COR-L47 (cell line): Measurements from ENCODE around the gene TMEM167B.

ENCODE experiments used
- DNase-seq: peaks from one replicate; lab custom pipeline; 2025; lab: John Stamatoyannopoulos, UW

TMEM167B gene

DNA sequence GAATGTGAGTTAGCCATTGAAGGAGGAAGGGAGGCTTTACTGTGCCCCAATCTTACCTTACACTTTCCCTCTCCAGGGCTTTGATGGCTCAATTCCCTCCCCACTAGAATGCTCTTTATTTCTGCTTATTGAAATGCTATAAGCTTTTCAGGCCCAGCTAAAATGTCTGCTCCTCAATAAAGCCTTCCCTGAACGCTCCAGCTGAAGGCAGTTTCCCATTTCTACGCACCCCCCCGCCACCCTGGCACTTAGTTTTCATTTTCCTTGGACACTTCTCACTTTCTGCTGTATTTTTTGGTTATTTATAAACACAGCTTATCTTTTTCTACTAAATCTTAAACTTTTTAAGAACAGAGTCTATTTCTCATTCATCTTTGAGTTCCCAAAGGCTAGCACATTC lies 7.1 kb upstream of the TMEM167B start:
- no peak for DNase-seq

DNA sequence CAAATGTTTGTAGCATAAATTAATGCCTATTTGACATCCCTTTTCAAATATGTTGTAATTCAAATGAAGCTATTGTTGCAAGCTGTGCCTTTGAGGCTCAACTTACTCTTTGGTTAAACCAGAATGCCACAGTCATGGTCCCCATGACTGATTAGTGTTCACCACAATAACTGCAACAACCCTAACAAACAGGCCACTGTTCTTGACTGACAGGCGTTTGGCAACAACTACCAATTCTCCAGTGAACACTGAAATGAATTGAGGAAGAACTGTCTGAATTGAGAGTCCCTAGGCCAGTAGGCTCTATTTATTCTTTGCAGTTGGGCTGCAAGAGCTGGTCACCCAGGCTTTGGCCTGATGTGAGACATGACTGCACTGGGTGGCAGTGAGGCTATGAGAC lies 6.6 kb upstream of the TMEM167B start:
- no peak for DNase-seq

DNA sequence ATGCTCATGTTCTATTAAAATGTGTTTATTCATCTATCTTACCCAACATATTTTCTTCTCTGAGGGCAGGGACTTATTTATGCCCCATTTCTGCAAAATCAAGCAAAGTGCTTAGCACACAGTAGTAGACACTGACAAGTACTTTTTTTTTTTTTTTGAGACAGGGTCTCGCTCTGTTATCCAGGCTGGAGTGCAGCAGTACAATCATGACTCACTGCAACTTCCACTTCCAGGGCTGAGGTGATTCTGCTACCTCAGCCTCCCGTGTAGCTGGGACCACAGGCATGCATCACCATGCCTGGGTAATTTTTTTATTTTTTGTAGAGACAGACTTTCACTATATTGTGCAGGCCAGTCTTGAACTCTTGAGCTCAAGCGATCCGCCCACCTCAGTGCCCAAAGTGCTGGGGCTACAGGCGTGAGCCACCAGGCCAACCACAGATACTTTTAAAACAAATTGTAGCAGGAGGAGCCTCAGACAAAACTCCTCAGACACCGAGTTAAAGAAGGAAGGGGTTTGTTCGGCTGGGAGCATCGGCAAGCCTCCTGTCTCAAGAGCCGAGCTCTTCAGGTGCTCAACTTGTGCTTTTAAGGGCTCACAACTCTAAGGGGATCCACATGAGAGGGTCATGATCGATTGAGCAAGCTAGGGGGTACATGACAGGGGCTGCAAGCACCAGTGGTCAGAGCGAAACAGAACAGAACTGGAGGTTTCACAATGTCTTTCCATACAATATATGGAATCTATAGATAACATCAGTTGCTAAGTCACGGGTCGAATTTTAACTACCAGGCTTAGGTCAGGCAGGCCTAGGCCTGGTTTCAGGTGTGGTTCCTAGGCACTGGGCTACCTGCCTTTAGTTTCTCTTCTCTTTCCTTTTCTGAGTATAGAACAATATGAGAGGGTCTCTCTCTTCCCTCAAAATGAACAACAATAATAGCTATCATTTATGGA lies 5.7 kb upstream of the TMEM167B start:
- no peak for DNase-seq

DNA sequence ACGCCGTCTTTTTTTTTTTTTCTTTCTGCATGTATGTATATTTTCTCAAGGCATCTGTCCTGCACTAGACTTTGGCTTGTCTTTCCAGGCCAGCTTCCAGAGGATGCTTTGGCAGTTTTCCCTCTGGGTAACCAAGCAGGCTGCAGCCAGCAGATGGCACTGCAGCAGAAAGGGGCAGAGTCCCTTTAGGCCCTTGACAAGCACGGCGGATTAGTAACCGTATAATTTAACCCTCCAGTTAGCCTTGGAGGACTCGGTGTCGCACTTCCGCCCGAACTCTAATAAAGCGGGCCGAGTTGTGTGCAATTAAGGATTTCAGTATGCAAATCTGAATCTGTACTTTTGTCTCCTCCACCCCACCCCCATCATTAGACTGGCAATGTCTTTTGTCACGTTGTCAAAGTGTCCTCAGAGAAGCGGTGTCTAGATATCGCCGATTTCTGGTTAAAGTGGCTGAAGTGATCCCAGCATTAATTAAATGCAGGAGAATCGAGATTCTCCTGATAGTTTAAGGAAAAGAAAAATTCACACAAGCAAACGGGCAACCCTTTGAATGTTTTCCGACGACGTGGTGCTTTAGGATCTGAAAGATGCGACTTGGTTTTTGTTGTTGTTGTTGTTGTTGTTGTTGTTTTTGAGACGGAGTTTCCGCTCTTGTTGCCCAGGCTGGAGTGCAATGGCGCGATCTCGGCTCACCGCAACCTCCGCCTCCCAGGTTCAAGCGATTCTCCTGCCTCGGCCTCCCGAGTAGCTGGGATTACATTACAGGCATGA lies 1.1 kb upstream of the TMEM167B start:
- DNase-seq: peak; percentile 80

DNA sequence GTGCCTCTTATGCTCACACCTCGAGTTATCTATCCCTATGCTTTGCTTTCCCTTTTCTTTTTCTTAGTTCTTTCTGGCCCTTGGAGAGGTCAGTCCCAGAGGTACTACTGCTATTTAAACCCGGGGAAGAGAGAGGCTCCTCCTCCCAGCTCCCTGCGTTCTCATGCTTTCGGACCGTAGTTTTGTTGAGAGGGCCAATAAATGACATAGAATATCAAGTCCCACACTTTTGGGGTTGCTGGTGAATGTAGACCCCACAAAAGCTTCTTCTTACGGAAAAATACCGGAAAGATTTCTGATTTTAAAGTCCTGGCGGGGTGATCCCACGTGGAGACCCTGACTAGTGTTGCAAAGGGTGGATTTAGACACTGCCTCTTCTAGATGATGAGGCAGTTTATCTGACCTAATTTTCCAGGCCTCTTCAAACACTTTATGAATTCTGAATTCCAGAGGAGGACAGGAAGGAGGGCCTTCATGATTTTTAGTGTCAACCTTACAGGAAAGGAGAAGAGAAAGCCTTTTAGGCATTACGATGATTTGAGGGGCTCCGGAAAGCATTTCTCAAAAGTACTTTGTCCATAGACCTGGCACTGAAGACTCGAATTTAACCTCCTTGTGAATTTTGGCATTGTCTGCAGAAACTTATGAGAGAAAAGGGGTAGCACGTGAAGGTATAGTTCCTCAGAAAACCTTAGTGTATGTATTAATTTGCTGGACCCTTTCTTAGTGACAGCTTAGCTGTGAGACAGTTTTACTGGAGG lies 694 bp downstream of the TMEM167B start:
- DNase-seq: no peak

DNA sequence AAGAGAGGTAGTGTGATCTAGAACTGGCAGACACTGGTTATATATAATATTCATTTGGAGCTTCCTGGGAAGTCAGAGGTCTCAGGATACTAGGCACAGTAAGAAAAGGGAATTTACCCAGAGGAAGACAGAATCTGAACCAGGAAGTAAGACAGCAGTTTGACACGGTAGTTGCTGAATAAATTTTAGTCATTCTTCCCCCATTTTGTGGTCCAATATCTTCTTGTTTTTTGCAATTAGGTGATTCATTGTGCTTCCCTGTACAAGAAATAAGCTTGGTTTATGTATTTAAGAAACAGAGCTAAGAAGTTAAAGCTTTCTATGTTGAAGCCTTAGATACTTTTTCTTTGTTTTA lies 1.3 kb downstream of the TMEM167B start:
- DNase-seq: no peak

DNA sequence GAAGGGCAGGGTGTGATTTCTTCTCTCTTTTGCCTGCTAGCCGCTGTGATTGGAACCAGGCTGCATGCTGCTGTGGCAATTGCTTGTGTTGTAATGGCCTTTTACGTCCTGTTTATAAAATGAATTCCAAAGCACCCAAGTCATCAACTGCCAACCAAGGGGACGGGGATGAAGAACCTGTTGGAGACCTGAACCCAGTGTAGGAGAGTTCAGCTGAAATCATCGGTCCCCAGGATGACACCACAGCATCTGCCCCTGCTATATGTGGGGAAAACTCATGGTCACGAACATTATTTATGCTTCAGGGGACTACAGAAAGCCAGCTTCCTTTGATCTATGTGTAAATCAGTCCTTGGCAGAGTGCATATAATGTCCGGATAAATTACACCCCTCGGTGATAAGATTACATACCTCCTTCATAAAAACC lies 3.8 kb downstream of the TMEM167B start:
- DNase-seq: no peak

DNA sequence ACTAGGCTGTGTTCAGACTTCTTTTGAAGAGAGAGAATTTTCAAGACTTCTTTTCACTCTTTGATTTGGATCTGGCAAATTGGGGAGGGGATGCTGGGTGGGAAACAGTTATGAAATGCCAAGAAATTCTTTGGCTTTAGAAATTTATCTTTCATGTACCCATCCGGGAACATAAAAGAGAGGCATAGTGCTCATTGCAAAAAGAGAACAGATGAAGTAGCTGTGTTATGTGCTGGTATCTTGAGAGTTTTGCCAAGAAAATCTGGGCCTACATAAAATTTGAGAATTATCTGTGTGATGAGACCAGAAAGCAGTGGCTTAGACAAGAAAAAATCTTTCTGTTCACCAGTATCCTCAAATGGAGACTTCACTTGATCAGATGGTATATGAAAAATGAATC lies 4.3 kb downstream of the TMEM167B start:
- DNase-seq: no peak

DNA sequence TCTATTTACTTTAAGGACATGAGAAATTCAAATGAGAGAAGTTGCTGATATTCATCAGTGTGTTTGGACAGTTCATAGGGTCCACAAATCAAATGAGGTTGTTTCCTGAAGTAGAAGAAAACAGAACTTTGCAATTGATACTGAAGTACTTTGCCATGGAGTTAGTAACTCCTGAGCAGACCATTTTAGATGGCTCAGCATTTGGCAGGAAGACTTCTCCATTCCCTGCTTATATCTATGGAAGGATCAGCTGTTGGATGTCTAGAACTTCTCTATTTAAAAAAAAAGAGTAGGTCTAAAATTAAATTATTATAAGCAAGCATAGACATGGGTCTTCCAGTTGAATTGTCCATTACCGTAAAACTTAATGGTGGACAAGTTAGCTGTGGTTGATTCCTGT lies 5.1 kb downstream of the TMEM167B start:
- no peak for DNase-seq

DNA sequence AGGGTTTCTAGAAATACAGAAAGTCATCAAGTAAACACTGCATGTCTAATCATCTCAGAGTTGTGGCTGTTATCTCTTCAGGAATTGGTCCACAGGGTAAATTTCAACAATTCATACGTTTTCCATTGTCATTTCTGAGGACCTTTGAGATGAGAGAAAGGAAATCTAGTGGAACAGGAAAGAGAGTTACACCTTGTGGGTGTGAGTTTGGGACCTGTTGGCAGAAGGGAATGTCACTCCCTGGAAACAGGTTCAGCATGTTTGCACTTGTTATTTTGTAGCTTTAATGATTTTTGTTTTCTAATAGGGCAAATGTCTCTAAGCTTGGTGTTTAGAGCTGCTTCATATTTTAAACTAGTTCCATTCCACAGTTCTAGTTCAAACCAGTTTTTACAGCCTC lies 5.6 kb downstream of the TMEM167B start:
- no peak for DNase-seq

DNA sequence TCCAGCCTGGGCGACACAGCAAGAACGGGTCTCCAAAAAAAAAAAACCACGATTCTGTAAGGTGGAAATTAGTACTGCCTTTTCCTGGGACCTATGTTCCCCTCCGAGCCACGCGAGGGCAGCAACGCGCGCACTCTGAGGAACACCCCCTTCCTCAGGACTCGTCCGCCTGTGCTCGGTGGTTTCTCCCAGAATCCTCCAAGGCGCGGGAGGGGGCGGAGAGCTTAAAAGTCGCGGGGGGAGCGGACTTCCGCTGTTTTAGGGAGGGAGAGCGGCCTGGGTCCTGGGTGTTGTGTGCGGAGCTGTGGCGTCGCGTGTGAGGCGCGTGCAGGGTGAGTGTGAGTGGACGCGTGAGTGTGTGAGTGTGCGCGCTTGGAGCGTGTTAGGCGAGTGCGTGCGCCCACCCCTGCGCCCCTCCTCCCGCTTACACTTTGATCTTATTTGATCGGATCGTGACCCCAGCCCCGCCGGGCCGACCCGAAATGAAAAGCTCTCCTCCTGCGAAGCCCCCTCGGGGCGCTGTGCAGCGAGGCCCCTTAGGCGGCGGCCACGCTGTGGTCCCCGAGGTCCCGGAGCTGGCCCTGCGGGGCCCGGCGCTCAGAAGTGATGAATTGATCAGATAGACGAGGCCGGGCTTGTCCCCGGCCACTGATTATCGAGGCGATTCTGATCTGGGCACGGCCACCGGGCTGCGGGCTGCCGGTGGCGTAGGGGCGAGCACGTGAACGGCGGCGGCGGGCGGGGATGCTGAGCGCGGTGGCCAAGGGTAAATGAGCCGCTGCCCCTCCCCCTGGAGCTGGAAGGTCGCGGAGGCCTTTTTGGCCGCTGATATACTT lies 9.6 kb downstream of the TMEM167B start:
- peak; percentile 98 for DNase-seq

DNA sequence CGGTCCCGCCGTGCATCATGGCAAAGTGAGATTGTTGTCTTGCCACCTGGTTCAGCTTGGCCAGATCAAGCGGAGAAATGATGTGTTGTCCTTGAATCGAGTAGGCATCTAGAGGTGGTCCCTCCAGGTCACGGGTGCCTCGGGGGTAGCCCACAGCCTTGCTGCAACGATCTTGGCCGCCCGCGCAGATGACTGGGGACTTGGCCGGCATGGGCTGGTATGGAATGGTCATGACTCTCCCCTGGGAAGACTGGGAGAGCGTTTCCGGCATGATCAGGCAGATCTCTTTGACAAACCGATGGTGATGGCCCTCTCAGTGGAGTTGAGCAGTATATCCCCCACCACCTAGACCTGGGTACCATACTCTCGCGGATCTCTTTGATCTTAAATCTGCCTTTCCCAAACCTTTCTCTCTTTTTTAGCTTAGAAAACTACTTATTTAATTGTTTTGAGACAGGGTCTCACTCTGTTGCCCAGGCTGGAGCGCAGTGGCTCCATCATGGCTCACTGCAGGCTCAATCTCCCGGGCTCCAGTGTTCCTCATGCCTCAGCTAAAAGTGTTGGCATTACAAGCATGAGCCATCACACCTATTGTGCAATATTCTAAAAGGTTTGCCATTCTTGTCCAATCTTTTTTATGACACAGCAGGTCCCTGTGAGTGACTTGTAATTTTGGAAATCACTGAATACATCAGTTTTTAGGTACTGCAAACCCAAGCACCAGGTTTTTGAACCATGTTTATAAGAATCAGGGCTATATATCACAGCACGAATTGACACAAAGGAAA lies 14.0 kb downstream of the TMEM167B start:
- no peak for DNase-seq

DNA sequence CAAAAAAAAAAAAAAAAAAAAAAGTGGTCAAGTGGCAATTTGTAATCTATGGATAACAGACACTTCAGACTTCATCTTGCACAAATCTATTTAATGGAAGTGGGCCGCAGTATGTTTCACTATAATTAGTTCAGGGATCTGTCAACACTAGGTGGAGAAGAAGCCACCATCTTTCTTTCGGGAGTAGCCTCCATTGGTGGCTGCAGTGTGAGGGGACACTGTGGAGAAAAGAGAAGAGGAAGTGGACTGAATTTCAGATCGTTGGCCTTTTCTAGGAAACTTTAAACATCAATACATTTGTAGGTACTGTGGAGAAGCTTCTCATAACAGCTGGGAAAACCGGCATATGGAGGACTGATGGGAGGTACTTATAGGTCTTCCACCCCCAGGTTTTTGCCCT lies 15.3 kb downstream of the TMEM167B start:
- DNase-seq: no peak

DNA sequence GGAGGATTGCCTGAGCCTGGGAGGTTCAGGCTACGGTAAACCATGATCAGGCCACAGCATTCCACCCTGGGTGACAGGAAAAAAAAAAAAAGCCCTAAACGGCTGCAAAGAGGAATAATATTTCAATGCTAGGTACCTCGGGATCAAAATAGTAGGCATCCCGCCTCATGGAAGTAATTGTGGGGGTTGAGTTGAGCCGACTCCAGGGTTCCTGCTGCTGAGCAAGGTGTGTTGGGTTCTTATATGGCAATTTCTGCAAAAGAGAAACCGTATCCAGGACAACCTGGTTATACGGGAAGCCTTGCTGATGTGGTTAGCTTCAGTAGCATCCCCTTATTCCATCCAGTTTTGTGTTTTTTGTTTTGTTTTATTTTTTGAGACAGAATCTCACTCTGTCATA lies 17.2 kb downstream of the TMEM167B start:
- DNase-seq: no peak

DNA sequence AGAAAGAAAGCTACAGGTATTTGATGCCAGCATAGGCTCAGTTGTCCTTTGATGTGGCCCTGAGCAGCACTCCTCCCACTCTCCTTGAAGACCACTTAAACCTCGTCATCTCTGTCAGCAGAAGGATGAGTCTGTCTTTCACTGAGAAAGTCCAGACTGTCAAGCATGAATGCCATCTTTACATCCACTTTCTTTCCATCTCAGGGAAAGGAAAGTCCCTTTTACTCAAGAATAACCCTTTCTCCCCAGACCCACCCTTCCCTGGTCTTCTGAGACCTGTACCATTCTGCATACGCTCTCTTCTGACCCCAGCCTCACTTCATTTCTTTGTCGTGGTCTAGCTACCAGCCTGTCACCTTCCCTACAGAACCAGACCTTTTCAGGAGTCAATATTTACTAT lies 19.3 kb downstream of the TMEM167B start:
- DNase-seq: no peak

DNA sequence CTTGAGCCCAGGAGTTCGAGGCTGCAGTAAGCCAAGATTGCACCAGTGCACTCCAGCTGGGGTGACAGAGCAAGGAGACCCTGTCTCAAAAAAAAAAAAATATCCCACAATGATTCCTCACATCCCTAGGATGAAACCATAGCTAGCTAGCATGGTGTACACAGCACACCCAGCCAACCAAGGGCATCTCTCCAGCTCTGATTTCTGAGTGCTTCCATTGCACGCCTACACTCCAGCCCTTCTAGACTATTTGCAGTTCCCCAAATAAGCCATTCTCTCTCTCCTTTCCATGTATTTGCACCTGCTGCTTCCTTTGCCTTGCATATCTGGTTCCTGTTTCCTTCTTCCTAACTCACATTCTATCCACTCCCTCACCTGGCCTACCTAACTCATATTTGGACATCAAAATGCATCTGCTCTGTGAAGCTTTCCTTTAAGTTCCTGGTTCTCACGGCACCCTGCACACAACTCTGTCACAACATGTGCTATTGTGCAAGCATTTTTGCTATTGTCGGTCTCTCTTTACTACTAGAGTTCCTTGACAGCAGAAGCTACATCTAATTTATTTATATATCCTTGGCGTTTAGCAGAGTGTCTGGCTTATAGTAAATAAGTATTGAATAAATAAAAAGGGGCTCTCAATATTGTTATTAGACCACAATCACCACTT lies 21.0 kb downstream of the TMEM167B start:
- DNase-seq: no peak

DNA sequence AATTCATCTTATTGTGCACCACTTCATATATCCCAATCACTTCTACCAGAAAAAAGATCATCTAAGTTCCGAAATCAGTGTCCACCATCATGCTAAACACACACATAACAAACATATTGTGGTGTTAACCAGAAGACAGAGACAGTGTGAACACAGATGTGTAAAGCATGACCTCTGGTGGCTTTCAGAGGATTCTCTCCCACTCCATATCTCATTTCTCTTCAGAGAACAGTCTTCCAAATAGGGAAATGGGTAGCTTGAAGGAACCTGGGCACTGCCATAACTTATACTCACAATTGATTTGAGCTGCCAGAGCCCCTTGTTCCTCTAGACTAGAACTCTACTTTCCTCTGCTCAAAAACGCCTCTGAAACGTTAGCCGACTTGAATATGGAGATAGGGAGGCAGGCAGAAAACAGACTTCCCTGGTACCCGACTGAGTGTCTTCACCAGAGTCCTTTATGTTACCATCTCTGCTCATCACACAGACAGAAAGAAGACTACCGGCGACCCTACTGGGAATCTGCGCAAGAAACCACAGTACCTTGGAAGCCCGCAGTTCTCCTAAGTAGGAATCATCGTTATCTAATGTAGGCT lies 21.6 kb downstream of the TMEM167B start:
- DNase-seq: peak; percentile 39

DNA sequence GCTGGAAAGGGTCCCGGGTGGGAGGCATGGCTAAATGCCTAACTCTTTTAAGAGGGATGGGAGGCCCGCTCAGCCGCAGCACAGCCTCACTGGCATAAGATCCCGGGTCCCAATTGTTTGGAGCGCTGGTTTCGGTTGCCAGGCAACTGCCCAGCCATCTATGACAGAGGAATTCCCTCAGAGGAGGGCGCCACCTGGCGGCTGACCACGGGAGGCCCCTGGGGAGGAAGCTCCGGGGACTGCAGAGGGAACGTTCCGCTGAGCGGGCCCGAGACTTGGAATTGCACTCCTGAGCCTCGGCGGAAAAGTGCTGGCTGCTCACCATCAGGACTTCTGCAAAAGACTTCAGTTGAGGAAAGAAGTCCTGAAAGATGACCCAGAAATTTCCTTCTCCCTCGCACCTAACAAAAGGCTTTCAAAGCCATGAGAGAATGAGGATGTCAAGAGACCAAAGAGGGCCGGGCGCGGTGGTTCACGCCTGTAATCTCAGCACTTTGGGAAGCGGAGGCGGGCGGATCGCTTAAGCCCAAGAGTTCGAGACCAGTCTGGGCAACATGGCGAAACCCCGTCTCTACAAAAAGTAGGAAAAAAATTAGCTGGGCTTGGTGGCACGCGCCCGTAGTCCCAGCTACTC lies 22.2 kb downstream of the TMEM167B start:
- DNase-seq: peak; percentile 95

DNA sequence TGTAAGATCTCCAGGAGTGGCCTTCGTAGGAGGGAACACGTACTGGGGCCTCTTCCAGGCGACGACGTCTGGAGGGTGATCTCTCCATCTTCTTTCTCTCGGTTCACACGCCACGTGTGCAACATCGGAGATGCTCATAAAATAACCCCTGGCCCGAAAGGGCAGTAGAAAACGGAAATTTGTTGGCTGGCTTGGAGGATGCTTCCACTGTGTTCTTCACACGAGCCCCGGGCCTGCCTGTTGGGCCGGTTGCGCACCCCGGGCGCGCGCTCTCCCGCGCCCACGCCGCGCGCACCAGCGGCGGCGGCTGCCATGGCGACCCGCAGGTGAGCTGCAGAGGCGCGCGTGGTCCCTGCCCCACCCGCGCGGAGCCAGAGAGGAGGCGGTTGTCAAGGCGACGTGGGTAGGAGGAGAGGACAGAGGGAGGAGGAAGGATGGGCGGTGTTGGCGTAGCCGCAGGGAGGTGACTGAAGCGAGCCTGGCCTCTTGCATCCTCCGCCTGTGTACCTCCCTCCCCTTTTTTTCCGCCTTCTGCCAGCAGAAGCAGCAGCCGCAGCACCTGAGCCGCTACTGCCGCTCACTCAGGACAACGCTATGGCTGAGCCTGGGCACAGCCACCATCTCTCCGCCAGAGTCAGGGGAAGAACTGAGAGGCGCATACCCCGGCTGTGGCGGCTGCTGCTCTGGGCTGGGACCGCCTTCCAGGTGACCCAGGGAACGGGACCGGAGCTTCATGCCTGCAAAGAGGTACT lies 23.2 kb downstream of the TMEM167B start, which contains the start of gene ELAPOR1:
ELAPOR1 (plus strand) TSS at position 526 of the 752 bp plus-strand sequence; CDS start at position 595, 69 bp downstream.
- peak; percentile 96 for DNase-seq
